IMR-90 (cell line): ENCODE measurements around the gene MRTFA. TPM values are rescaled to one million over a fixed set of nuclear protein-coding genes. Genes with fewer than 3 reads are reported as not detected.
"Not testable (repeated sequence)": the region's sequence is repeated elsewhere in the genome, so short reads cannot be mapped to it uniquely, and the experiment has no call there.

Experiments
- ATAC-seq: fragments of 200-7000 bp; cut with Tn5 transposase; 2 replicates; pipeline ENCODE4 v1.9.1; 2020; ENCODE audit warnings: low read depth, mild to moderate bottlenecking, moderate library complexity
- BruUV-seq: library from RNA; stranded (reverse); fragments of 400-500 nt; replicated peaks from 2 replicates; lab custom pipeline; 2021; lab: Mats Ljungman, UMichigan
- CTCF ChIA-PET: fragments of 300-600 bp; formaldehyde crosslinking; extraction: SDS; loops from one replicate; lab custom pipeline; 2021; ENCODE audit warnings: antibody characterized with exemption; lab: Yijun Ruan, JAX
- POLR2A ChIA-PET: fragments of 300-600 bp; sonication (Branson Sonifier 250); formaldehyde crosslinking; loops from one replicate; lab custom pipeline; 2022; ENCODE audit warnings: antibody characterized with exemption; ENCODE audit not compliant: unreplicated experiment; lab: Charles Lee
- DNase-seq: peaks from one replicate; pipeline ENCODE4 v3.0.0; 2013
- H2AFZ ChIP-seq: replicated peaks from 2 replicates; pipeline ENCODE3; 2013; ENCODE audit warnings: low read length, mild to moderate bottlenecking; ENCODE audit not compliant: poor library complexity
- H2AK5ac ChIP-seq: 2 replicates; pipeline ENCODE4 v1.6.1; 2013; ENCODE audit warnings: low read depth, low read length, inconsistent platforms
- H2AK9ac ChIP-seq: replicated peaks from 2 replicates; pipeline ENCODE3; 2013; ENCODE audit warnings: mild to moderate bottlenecking, low read depth, low read length, moderate library complexity; ENCODE audit not compliant: poor library complexity
- H2BK120ac ChIP-seq: 2 replicates; pipeline ENCODE4 v1.6.1; 2013; ENCODE audit warnings: low read depth, low read length, inconsistent platforms
- H2BK15ac ChIP-seq: 3 replicates; pipeline ENCODE4 v1.6.1; 2013; ENCODE audit warnings: low read depth, low read length, inconsistent platforms
- H2BK20ac ChIP-seq: 2 replicates; pipeline ENCODE4 v1.6.1; 2013; ENCODE audit warnings: low read depth, mild to moderate bottlenecking, inconsistent platforms, low read length, moderate library complexity
- H2BK5ac ChIP-seq: 2 replicates; pipeline ENCODE4 v1.6.1; 2013; ENCODE audit warnings: mild to moderate bottlenecking, low read depth, low read length, inconsistent platforms; ENCODE audit not compliant: poor library complexity, severe bottlenecking
- H3K14ac ChIP-seq: replicated peaks from 2 replicates; pipeline ENCODE4 v1.6.1; 2013; ENCODE audit warnings: low read depth, low read length, inconsistent platforms
- H3K18ac ChIP-seq: 2 replicates; pipeline ENCODE4 v1.6.1; 2013; ENCODE audit warnings: low read depth, low read length, control low read depth
- H3K23ac ChIP-seq: 2 replicates; pipeline ENCODE4 v1.6.1; 2013; ENCODE audit warnings: low read depth, low read length, inconsistent platforms
- H3K27ac ChIP-seq: 2 replicates; pipeline ENCODE4 v1.5.1; 2013; ENCODE audit warnings: mild to moderate bottlenecking, control low read depth, low read length; ENCODE audit not compliant: insufficient read depth
- H3K27me3 ChIP-seq: 2 replicates; pipeline ENCODE4 v1.6.1; 2013; ENCODE audit warnings: low read length; ENCODE audit not compliant: control insufficient read depth, insufficient read depth
- H3K36me3 ChIP-seq: 2 replicates; pipeline ENCODE4 v1.6.1; 2013; ENCODE audit warnings: low read length, mixed read lengths; ENCODE audit not compliant: control insufficient read depth, insufficient read depth
- H3K4ac ChIP-seq: 2 replicates; pipeline ENCODE4 v1.6.1; 2013; ENCODE audit warnings: low read depth, low read length, inconsistent platforms
- H3K4me1 ChIP-seq: 2 replicates; pipeline ENCODE4 v1.6.1; 2013; ENCODE audit warnings: low read length, mixed read lengths; ENCODE audit not compliant: control insufficient read depth, insufficient read depth
- H3K4me2 ChIP-seq: 2 replicates; pipeline ENCODE4 v1.6.1; 2013; ENCODE audit warnings: low read depth, mild to moderate bottlenecking, control low read depth, low read length, moderate library complexity
- H3K4me3 ChIP-seq: 2 replicates; pipeline ENCODE4 v1.5.1; 2013; ENCODE audit warnings: low read depth, mild to moderate bottlenecking, control low read depth, low read length, moderate library complexity; ENCODE audit not compliant: insufficient read depth
- H3K56ac ChIP-seq: 2 replicates; pipeline ENCODE4 v1.6.1; 2013; ENCODE audit warnings: low read length, inconsistent platforms; ENCODE audit not compliant: insufficient read depth; ENCODE audit errors: extremely low read depth
- H3K79me1 ChIP-seq, 2 experiments: 2 replicates each; pipeline ENCODE4 v1.6.1; 2013; ENCODE audit warnings: low read length in 2 of 2, inconsistent platforms in 1 of 2, low read depth in 1 of 2
- H3K9ac ChIP-seq: 2 replicates; pipeline ENCODE4 v1.6.1; 2013; ENCODE audit warnings: low read depth, low read length, control low read depth
- H3K9me1 ChIP-seq: 2 replicates; pipeline ENCODE4 v1.6.1; 2013; ENCODE audit warnings: low read length, inconsistent platforms; ENCODE audit not compliant: insufficient read depth
- H3K9me3 ChIP-seq: 2 replicates; pipeline ENCODE4 v1.6.1; 2013; ENCODE audit warnings: low read length; ENCODE audit not compliant: control insufficient read depth, insufficient read depth
- H4K20me1 ChIP-seq: 2 replicates; pipeline ENCODE4 v1.6.1; 2013; ENCODE audit warnings: low read length, inconsistent platforms; ENCODE audit not compliant: insufficient read depth
- H4K5ac ChIP-seq: 2 replicates; pipeline ENCODE4 v1.6.1; 2013; ENCODE audit warnings: mild to moderate bottlenecking, low read depth, low read length, control low read depth
- H4K8ac ChIP-seq, 2 experiments: 2 replicates each; pipeline ENCODE4 v1.6.1; 2013; ENCODE audit warnings: low read depth in 2 of 2, low read length in 2 of 2, control low read depth in 1 of 2, inconsistent platforms in 1 of 2
- H4K91ac ChIP-seq: 2 replicates; pipeline ENCODE4 v1.6.1; 2013; ENCODE audit warnings: low read depth, low read length, inconsistent platforms; ENCODE audit not compliant: insufficient read depth
- WGBS, 2 experiments: methylation state at CpG; one replicate each; pipeline versions ENCODE4 v1.1.5 to v1.1.7; 2013; ENCODE audit warnings: missing lambda C conversion rate in 2 of 2; ENCODE audit not compliant: insufficient read length in 1 of 2; ENCODE audit errors: extremely low coverage in 2 of 2; 5-methylcytosine and 5-hydroxymethylcytosine counted together
- dilution Hi-C: fragments of 300-500 bp; cut with HindIII; formaldehyde crosslinking; loops from one replicate; pipeline ENCODE4 v1.14.3; 2018; ENCODE audit warnings: low sequenced_read_pairs; ENCODE audit not compliant: unreplicated experiment
- in situ Hi-C: fragments of 300-500 bp; cut with MboI; formaldehyde crosslinking; loops from 3 replicates; pipeline ENCODE4 v1.14.3; 2019; ENCODE audit warnings: low sequenced_read_pairs, inconsistent platforms, mixed read lengths
- intact Hi-C: fragments of 100-400 bp; cut with micrococcal nuclease; formaldehyde crosslinking; loops from 2 replicates; pipeline ENCODE4 v1.10.0; 2022
- polyA plus RNA-seq, 3 experiments: library from polyadenylated mRNA; depleted of rRNA; stranded (reverse); fragments of >200 nt; gene quantifications; 2 replicates each; pipeline ENCODE4 v1.2.3, GENCODE V29; 2012; ENCODE audit warnings: low replicate concordance in 1 of 3
- total RNA-seq: library from RNA; depleted of rRNA; stranded (reverse); fragments of >200 nt; gene quantifications from 2 replicates; pipeline ENCODE4 v1.2.3, GENCODE V29; 2012

The MRTFA gene
- total and polyA plus RNA-seq, 2 of the 4 experiments (the other 2 are of a cell fraction) = 12.5 to 17.2 TPM

- H3K56ac ChIP-seq, H2BK15ac ChIP-seq, intact Hi-C loops, ATAC-seq, H3K4ac ChIP-seq, H4K20me1 ChIP-seq, H4K91ac ChIP-seq, H2BK120ac ChIP-seq, BruUV-seq, H3K27ac ChIP-seq, H2AK5ac ChIP-seq, H2AFZ ChIP-seq, H3K27me3 ChIP-seq, H4K5ac ChIP-seq, CTCF ChIA-PET, H3K9me3 ChIP-seq, H3K14ac ChIP-seq, H3K4me3 ChIP-seq, H2BK20ac ChIP-seq, dilution Hi-C loops, H2AK9ac ChIP-seq, H3K4me2 ChIP-seq, H3K36me3 ChIP-seq, POLR2A ChIA-PET, H3K9ac ChIP-seq, H3K18ac ChIP-seq, H3K9me1 ChIP-seq, in situ Hi-C loops, DNase-seq, H3K23ac ChIP-seq, H4K8ac ChIP-seq, H2BK5ac ChIP-seq: not testable (repeated sequence)
- H3K4me1 ChIP-seq = peaks cover 11% of the 10 kb centered on the region
- peaks cover 0 to 16% of the 10 kb centered on the region in 2 experiments; a peak in 2 of 4 replicates for H3K79me1 ChIP-seq
- 78% methylated on average over 4 of the region's 10 CpGs; no CpG with 5 or more reads in 1 of the 2 experiments for WGBS, 2 experiments
Measured at GRCh38 chr22:40656651-40657050, 20.1 kb upstream of the MRTFA start.

GRCh38 chr22:40655941-40656340, 19.4 kb upstream of the MRTFA start:
- H3K4me3 ChIP-seq, H3K18ac ChIP-seq, H3K23ac ChIP-seq, H2BK20ac ChIP-seq, H3K56ac ChIP-seq, H3K14ac ChIP-seq, POLR2A ChIA-PET, H4K20me1 ChIP-seq, BruUV-seq, H2AFZ ChIP-seq, H2BK5ac ChIP-seq, DNase-seq, H2AK9ac ChIP-seq, H3K4me2 ChIP-seq, H3K27ac ChIP-seq, H3K4ac ChIP-seq, H3K9me3 ChIP-seq, H2AK5ac ChIP-seq, in situ Hi-C loops, H4K5ac ChIP-seq, H3K36me3 ChIP-seq, CTCF ChIA-PET, H2BK15ac ChIP-seq, H3K9me1 ChIP-seq, H3K27me3 ChIP-seq, H4K91ac ChIP-seq, H3K9ac ChIP-seq, dilution Hi-C loops, intact Hi-C loops, H4K8ac ChIP-seq, H2BK120ac ChIP-seq, ATAC-seq: not testable (repeated sequence)
- WGBS, 2 experiments = 100% methylated on average over 1 of the region's 3 CpGs; no CpG with 5 or more reads in 1 of the 2 experiments
- peaks cover 11% of the 10 kb centered on the region for H3K4me1 ChIP-seq
- H3K79me1 ChIP-seq = peaks cover 0 to 16% of the 10 kb centered on the region in 2 experiments; a peak in 2 of 4 replicates
